Endodermal cell (in vitro differentiated cells): ENCODE data around the gene CUL3. TPM values are rescaled to one million over a fixed set of nuclear protein-coding genes. Genes with fewer than 3 reads are reported as not detected.

ENCODE experiments used
- DNase-seq: peaks from one replicate; pipeline ENCODE4 v3.0.0-alpha.2; 2017
- H3K27ac ChIP-seq: 2 replicates; pipeline ENCODE4 v1.5.1; 2013; ENCODE audit warnings: mild to moderate bottlenecking, low read depth, low read length, moderate library complexity
- H3K27me3 ChIP-seq: 2 replicates; pipeline ENCODE4 v1.6.1; 2013; ENCODE audit warnings: mild to moderate bottlenecking, low read length, moderate library complexity; ENCODE audit not compliant: insufficient read depth, control insufficient read depth, poor library complexity, severe bottlenecking
- H3K36me3 ChIP-seq: 2 replicates; pipeline ENCODE4 v1.7.0; 2013; ENCODE audit warnings: mild to moderate bottlenecking, low read length, moderate library complexity; ENCODE audit not compliant: control insufficient read depth, insufficient read depth
- H3K4me1 ChIP-seq: one replicate; pipeline ENCODE4 v1.7.0; 2013; ENCODE audit warnings: low read length; ENCODE audit not compliant: control insufficient read depth, insufficient read depth
- H3K4me3 ChIP-seq: 2 replicates; pipeline ENCODE4 v1.5.1; 2013; ENCODE audit warnings: mild to moderate bottlenecking, low read length, moderate library complexity
- H3K9ac ChIP-seq: 2 replicates; pipeline ENCODE4 v1.6.1; 2013; ENCODE audit warnings: mild to moderate bottlenecking, low read length, moderate library complexity; ENCODE audit not compliant: poor library complexity, severe bottlenecking; ENCODE audit errors: extremely low read depth
- H3K9me3 ChIP-seq: 2 replicates; pipeline ENCODE4 v1.6.1; 2013; ENCODE audit warnings: mild to moderate bottlenecking, low read length, moderate library complexity; ENCODE audit not compliant: control insufficient read depth
- H3K27ac Mint-ChIP-seq: 2 replicates; pipeline ENCODE4 v1.8.0; 2020; ENCODE audit warnings: mixed read lengths
- H3K27me3 Mint-ChIP-seq: 2 replicates; pipeline ENCODE4 v1.8.0; 2021; ENCODE audit warnings: mild to moderate bottlenecking, mixed read lengths; ENCODE audit not compliant: insufficient read depth
- H3K36me3 Mint-ChIP-seq: 2 replicates; pipeline ENCODE4 v1.8.0; 2020; ENCODE audit warnings: low read depth, mixed read lengths
- H3K4me1 Mint-ChIP-seq: 2 replicates; pipeline ENCODE4 v1.8.0; 2020; ENCODE audit warnings: mixed read lengths
- H3K4me3 Mint-ChIP-seq: 2 replicates; pipeline ENCODE4 v1.8.0; 2020; ENCODE audit warnings: mild to moderate bottlenecking, moderate library complexity, mixed read lengths
- H3K9me3 Mint-ChIP-seq: 2 replicates; pipeline ENCODE4 v1.8.0; 2020; ENCODE audit warnings: mild to moderate bottlenecking, mixed read lengths
- WGBS, 2 experiments: methylation state at CpG; one replicate each; pipeline versions ENCODE4 v1.1.5 to v1.1.7; 2013; ENCODE audit warnings: missing lambda C conversion rate in 2 of 2, mixed read lengths in 1 of 2; ENCODE audit not compliant: insufficient coverage in 1 of 2, insufficient read length in 1 of 2; 5-methylcytosine and 5-hydroxymethylcytosine counted together
- total RNA-seq, 2 donors: library from RNA; stranded (reverse); fragmentation: NEBNext Ultra II Directional in 1 of 2; extraction: Animal tissue kit (Norgen Biotek cat#: 25700) in 1 of 2; gene quantifications; 2 replicates in 1 of 2; 3 replicates in 1 of 2; pipeline ENCODE4 v1.2.1, GENCODE V29; 2021
- TF ChIP-seq, protein P1 (sequence below): fragments of 200-600 bp; sonication (generic); conservative IDR thresholded peaks from 2 replicates; pipeline ENCODE4 v1.5.0; 2021; ENCODE audit warnings: antibody characterized with exemption, mild to moderate bottlenecking

The CUL3 gene
- total RNA-seq, 2 donors from 2014 or later = 78.4 to 89.9 TPM

DNA sequence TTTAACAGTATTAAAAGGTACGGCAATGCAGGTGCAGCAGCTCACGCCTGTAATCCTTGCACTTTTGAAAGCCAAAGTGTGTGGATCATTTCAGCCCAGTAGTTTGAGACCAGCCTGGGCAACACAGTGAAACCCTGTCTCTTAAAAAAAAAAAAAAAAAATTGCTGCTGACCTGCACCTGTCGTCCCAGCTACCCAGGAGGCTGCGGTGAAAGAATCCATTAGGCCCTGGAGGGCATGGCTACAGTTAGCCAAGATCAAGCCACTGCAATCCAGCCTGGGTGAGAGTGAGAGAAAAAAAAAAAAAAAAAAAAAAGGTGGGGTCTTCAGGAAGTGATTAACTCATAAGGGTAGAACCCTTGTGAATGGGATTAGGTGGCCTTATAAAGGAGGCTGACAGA is 12.8 kb downstream of the CUL3 start:
- Histone ChIP-seq H3K4me1 (peaks cover 9% of the 10 kb centered on the region), H3K27ac (no peak overlapping the region), H3K9me3 (no peaks in the 10 kb centered on the region), H3K9ac (no peak overlapping the region), H3K27me3 (no peaks in the 10 kb centered on the region), H3K4me3 (no peak overlapping the region), H3K36me3 (peaks cover 6% of the 10 kb centered on the region)
- Mint-ChIP-seq H3K27me3 (no peaks in the 10 kb centered on the region), H3K4me1 (peaks cover 57% of the 10 kb centered on the region), H3K27ac (no peak overlapping the region), H3K36me3 (peaks cover 4% of the 10 kb centered on the region), H3K4me3 (no peak overlapping the region), H3K9me3 (no peaks in the 10 kb centered on the region)
- DNase-seq = no peak
- TF ChIP-seq, protein P1, sequence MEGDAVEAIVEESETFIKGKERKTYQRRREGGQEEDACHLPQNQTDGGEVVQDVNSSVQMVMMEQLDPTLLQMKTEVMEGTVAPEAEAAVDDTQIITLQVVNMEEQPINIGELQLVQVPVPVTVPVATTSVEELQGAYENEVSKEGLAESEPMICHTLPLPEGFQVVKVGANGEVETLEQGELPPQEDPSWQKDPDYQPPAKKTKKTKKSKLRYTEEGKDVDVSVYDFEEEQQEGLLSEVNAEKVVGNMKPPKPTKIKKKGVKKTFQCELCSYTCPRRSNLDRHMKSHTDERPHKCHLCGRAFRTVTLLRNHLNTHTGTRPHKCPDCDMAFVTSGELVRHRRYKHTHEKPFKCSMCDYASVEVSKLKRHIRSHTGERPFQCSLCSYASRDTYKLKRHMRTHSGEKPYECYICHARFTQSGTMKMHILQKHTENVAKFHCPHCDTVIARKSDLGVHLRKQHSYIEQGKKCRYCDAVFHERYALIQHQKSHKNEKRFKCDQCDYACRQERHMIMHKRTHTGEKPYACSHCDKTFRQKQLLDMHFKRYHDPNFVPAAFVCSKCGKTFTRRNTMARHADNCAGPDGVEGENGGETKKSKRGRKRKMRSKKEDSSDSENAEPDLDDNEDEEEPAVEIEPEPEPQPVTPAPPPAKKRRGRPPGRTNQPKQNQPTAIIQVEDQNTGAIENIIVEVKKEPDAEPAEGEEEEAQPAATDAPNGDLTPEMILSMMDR = no peak
- WGBS, 2 experiments = 86 to 100% methylated on average over 2 to 4 of the region's 4 CpGs

DNA sequence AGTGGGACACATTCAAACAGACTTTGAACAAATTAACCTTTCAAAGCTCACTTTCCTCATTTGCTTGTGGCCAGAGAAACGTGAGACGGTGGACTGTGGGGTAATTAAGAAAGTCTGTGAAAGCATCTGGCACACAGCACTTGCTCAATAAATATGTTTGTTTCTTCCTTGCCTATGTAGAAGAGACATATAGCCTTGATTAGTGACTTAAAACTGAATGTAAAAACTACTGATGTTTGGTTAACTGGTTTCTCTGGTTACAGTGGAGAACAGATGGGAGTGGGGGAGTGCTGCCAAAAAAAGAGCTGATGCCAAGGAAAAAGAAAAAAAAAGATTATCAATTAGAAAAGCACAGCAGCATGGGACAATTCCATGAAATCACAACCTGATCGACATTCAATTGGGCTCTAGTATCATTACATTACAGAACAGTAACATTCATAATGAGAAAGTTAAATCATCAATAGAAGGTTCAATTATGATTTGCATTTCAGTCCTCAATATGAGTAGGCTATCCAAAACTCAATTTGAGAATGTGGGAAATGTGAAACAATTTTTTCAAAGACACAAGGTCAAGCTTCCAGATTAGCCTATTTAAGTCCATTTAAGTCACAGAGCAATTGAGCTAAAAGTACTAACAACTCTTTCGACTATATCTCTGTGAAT is 14.7 kb downstream of the CUL3 start:
- H3K9me3 Mint-ChIP-seq = no peaks in the 10 kb centered on the region
- H3K4me3 Mint-ChIP-seq = no peak overlapping the region
- H3K27me3 Mint-ChIP-seq = no peaks in the 10 kb centered on the region
- H3K36me3 Mint-ChIP-seq = peaks cover 20% of the 10 kb centered on the region
- H3K4me1 Mint-ChIP-seq = peaks cover 46% of the 10 kb centered on the region
- TF ChIP-seq, protein P1 = no peak
- H3K4me1 ChIP-seq = peaks cover 9% of the 10 kb centered on the region
- WGBS, 2 experiments = 83% methylated on average over 3 of the region's 4 CpGs; no CpG with 5 or more reads in 1 of the 2 experiments
- peaks cover 8% of the 10 kb centered on the region for H3K9me3 ChIP-seq
- DNase-seq = no peak
- H3K27ac ChIP-seq = no peak overlapping the region
- no peaks in the 10 kb centered on the region for H3K27me3 ChIP-seq
- H3K36me3 ChIP-seq = peaks cover 16% of the 10 kb centered on the region
- no peak overlapping the region for H3K27ac Mint-ChIP-seq
- H3K9ac ChIP-seq = no peak overlapping the region
- no peak overlapping the region for H3K4me3 ChIP-seq

DNA sequence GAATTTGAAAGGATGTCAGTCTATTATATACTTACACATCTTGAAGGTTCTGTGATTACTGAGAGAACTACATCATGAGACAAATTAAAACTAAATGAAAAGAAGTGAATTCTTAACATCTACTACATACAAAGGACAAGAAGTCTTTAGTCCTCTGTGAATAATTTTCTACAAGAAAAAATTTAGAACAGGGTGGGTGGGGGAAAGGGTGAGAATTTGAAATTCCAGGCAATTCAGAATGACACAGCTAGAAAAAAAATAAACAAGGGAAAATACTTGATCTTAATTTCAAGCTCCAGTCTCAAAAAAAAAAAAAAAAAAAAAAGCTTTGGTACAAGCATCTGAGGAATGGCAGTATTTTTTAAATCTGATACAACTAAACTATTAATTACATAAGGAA is 15.5 kb downstream of the CUL3 start:
- Histone ChIP-seq H3K27me3 (no peaks in the 10 kb centered on the region), H3K27ac (no peak overlapping the region), H3K4me1 (peaks cover 3% of the 10 kb centered on the region), H3K36me3 (peaks cover 21% of the 10 kb centered on the region), H3K4me3 (no peak overlapping the region), H3K9ac (no peak overlapping the region), H3K9me3 (peaks cover 8% of the 10 kb centered on the region)
- no peaks in the 10 kb centered on the region for H3K9me3 Mint-ChIP-seq
- H3K36me3 Mint-ChIP-seq = peaks cover 23% of the 10 kb centered on the region
- H3K27ac Mint-ChIP-seq = no peak overlapping the region
- H3K27me3 Mint-ChIP-seq = no peaks in the 10 kb centered on the region
- H3K4me3 Mint-ChIP-seq = no peak overlapping the region
- no peak for DNase-seq
- H3K4me1 Mint-ChIP-seq = peaks cover 38% of the 10 kb centered on the region
- TF ChIP-seq, protein P1 = no peak
